Hematopoietic multipotent progenitor cell treated with erythropoietin and hydrocortisone succinate and interleukin-3 and kit ligand, for 15 days (in vitro differentiated cells): ENCODE data around the gene LRIG1.

ENCODE experiments used
- DNase-seq: peaks from one replicate; pipeline ENCODE4 v3.0.0-alpha.2; 2015; ENCODE audit warnings: low spot score

Gene LRIG1

DNA sequence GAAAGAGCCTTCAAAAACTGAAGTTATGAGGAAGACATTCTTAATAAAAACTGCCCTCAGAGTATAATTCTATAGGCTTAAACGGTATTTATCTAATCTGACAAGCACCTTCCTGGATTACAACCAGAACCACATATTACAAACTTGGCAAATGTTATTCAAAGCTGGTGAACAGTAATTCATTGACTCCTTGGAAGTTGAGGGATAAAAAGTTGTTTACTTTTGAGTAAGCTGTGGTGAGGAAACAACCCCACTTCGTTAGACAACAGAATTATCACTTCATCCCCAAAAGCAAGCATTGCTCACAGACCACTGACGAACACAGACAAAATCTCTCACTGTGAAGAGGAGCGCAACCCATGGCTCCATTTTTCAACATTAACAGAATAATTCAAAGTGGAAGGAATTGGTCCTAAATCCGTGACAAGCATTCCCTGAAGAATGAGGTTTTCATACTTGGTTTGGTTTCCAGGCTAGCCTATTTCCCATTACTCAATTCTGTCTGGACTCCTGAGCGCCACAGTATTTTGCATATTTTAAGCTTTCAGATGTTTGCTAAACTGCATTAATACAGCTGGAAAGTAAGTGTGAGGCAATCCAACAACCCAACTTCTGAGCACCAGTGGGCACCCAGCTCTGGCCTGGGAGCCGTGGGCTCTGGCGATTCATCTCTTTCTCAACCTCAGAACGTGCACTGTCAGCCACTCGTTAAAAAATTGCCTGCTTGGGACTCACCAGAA, 32.7 kb downstream of the LRIG1 start:
- no peak for DNase-seq

DNA sequence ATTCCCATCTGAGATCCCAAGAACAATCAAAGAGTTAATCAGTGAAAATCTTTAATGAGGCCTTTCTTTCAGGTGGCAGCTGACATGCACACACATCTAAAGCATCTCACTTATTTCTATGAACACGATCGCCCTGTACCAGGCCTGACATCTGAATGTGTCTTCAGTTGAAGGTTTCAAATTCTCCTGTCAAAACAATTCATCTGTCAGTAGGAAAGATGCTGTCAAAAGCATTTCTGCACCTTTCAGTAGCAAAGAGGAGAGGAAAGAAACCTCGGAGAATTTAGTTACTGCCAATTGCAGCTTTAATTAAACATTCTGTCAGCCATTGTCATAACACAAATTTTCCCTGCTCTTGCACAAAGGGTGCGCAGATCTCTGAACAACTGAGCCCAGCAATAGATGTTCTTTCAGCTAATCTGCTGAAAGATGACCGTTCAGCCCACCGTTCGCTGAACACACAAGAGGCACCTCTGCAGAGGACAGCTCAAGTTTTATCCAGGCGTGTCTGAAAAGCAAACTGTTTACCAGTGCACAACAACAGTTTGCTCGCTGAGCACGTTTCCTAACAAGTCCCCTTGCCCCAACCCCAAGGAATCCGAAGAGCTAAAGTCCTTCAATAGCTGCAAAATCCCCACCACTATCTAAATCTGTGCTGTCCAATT, 34.1 kb downstream of the LRIG1 start:
- no peak for DNase-seq

DNA sequence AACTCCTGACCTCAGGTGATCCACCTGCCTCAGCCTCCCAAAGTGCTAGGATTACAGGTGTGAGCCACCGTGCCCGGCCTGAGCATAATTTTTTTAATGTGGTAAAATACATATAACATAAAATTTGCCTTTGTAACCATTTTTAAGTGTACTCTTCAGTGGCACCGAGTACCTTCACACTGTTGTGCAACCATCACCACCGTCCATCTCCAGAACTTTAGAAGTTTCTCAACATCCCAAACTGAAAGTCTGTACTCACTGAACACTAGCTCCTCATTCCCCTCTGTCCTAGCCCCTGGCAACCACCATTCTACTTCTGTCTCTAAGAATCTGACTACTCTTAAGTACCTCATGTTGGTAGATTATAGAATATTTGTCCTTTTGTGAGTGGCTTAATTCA, 35.2 kb downstream of the LRIG1 start:
- DNase-seq = no peak

DNA sequence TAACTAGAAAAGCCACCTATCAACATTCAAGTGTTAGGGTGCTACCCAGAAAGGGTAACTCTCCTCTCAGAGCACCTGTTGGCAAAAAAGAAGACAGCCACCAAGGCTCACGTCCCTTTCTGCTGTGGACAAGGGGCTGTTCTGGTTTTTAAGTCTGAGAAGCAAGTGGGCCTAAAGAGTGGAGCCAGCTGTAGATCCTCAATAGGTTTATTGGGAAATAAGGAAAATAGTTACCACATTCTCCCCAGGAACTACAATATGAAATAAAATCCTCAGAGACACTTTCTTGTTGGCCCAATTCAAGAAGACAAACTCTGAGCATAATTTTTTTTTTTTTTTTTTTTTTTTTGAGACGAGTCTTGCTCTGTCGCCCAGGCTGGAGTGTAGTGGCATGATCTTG, 35.8 kb downstream of the LRIG1 start:
- no peak for DNase-seq

DNA sequence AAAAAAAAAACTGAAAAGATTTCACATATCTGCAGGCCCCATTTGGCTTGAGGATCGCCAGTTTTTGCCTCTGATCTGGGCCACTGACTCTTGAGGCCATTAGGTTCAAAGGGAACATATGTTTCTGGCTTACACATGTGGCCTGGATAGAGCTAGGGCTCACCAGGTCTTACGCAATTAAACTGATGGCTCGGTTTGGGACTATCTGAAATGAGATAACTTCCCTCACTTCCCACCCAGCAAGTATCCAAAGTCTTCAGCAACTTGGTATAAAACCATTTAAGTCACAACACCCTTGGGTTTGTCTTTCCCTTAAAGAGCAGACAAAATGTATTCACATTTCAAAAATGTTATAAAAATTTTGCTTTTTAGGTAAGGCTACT, 36.3 kb downstream of the LRIG1 start:
- DNase-seq = no peak

DNA sequence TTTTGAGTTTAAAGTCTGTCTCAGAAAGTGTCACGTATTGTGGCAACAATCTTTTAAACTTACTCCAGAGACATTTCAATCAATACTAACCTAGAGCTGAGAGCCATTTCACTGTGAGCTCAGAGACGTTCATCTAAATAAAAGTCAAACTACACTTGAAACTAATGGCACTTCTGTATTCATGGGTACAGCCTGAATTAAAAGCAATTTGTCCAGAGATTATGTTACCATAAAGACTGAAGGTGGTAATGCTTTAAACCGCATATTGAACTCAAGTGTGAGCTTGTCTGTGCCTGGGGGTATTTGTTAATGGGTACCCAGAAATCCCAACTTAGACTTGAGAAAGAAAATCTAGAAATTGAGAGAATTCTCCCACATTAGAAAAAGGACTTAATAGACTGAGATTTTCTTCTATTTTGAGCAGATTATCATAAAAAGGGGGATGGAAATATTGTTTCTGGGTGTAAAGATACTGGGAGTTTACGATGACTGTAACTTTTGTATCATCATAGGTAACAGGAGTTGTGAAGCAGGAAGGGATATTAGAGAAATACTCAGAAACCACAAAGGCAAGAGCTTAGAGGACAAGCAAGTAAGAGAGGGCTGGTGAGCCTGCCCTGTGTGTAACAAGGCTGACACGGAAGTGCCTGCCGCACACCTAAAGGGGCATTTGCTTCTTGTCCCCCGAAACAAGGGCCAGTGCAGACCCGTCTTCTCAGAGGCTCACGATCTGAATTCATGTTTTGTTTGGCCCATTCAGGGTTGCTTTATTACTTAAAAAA, 36.9 kb downstream of the LRIG1 start:
- DNase-seq = no peak

DNA sequence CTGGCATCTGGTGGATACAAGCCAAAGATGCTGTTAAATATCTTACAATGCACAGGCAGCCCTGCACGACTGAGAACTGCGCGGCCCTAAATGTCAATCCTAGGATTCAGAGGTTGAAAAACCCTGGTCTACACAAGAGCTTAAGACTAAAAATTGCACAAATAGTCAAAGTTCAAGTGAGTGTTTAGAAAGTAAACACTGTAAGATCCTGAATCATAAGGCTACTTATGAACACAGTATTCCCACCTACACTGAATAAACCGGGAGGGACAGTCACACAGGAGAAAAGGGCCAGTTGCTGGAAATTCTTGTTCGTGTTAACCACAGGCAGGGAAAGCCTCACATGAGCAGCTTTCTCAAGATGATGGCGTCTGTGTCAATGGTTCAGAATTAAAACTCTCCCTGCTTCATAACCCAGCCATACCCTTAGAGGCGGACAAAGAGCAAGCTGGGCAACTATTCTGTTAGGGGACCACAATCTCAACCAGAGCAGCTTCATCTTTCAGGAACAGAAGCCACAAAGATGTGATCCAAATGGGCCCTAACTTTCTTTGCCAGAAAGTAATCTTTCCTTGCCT, 37.7 kb downstream of the LRIG1 start:
- no peak for DNase-seq

DNA sequence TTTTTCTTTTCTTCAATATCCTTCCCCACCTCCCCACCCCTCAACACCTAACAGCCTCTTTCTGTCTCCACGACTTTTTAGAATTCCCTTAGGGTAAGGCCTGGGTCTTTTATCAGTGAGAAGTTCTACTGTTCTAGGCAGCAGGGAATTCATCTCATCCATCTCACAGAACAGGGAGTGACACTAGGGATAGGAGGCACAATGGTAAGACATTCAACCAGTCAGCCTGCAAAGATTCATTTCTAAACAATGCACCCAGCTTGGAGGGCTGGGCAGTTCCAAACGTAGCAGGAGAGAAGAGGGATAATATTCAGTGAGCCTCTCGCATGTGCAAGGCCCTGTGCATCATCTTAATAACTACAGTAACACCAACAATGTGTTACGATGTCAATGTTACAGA, 43.6 kb downstream of the LRIG1 start:
- DNase-seq = no peak

DNA sequence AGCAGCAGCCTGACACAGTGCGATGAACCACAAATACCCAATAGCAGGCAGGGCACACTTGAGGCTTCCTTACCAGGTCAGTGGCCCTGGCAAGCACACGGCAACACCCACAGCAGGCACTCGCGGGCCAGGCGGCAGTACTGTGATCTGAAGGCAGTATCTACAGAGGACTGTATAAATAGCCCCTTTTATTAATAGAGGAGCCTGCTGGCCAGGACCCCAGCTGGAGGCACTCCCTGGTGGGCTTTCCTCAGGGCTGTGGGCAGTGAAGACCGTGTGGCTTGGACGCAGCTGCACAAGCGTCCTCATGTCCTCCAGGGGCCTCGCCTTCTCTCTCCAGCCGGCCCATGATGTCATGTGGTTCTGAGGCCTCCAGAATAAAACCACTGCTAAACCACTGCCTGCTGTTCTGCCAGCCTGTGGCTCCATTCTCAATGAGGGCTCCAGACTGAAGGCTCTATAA, 44.1 kb downstream of the LRIG1 start:
- DNase-seq = no peak

DNA sequence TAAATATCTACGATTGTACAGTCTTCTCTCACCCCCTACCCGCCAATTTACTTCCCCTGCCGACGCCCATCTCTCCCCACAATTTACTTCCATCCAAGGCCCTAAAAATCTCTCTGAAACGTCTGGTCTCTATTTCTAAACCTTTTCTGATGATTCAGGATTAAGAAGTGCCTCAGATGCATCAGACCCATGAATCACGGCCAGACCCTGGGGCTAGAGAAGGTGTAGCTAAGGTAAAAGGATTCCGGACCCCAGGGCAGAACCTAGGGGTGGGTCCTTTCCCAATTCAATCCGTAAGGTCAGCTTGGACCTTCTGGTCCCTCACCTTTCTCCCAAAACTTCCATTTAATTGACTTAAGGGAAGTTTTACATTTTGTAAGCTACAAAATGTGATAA, 46.4 kb downstream of the LRIG1 start:
- no peak for DNase-seq

DNA sequence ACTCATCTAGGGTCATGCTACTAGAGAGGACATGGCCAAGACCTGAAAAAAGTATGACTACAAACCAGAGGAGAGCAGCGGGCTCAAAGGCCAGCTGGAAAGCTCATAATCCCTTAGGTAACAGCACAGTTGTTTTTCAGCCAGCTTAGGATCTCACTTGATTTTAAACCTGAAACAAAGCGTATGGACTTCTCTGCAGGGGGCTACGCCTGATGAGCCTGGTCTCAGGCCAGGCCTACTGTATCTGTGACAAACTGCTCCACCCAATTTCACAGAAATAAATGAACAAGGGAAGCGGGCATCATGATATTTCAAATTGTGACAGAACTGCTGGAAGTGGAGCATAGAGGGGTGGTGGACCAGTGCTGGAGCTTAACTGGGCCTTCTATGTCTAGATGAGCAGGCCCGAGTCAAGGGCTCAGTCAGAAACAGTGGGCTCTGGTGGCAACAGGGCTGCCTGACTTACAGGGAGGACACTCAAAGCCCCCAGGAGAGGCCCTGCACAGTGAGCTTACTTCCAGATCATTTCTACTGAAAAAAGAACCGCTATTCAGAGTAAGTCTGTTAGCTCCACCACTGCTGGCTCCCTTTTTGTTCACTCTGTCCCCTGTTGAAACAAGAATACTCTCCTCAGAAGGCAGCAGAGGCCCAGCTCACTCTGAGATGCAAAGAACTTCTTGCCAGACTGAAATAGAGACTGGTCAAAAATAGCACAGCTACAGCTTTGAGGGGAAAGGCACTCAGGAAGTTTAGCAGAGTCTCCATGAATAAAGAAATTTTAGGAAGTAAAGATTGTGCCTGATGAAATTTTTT, 47.0 kb downstream of the LRIG1 start:
- DNase-seq = no peak

DNA sequence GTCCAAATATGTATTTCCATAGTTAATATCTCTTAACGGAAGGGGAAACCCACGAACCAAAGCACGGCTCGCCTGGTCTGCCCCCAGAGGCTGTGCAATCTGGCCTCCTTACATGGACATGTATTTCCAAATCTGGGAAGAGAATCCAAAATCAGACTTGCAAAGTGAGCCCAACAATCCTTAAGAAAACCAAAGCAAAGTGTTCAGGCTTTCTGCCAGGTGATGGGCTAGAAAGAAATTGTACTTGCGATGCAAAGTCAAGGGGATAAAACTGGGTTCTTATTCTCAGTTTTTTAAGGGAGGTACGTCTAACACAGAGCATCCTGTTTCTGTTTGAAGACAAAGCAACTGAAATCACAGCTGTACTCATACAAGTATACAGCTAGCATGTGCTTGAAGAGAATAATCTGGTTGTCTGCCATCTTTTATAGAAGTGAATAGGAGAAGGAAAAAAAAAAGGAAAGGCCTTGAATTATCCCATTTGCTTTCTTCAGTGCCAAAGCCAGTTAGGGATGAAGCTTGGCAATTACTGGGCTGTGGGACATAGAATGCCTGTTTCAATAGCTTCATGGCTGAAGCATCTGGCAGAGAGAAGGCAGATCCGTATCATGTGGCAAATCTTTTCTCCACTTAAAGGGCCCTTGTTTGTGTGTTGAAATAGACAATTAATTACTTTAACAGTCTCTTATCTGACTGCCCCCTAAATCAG, 48.4 kb downstream of the LRIG1 start:
- no peak for DNase-seq

DNA sequence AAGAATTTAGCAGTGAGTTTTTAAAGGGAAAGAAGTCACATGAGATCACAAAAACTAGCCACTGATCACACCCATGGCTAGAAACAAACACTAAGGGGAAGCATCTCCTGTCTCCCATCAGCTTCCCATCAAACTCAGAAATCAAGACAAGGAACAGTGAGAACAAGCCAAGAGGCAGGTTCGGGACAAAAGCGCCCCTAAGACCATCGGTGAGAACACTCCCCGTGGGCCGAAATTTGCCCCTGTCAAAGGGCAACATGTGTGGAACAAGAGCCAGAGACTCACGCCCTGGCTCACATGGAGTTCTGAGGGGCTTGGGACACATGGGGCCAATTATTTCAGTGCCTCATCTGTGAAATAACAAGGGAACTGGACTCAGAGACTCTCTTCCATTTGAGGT, 49.1 kb downstream of the LRIG1 start:
- no peak for DNase-seq

DNA sequence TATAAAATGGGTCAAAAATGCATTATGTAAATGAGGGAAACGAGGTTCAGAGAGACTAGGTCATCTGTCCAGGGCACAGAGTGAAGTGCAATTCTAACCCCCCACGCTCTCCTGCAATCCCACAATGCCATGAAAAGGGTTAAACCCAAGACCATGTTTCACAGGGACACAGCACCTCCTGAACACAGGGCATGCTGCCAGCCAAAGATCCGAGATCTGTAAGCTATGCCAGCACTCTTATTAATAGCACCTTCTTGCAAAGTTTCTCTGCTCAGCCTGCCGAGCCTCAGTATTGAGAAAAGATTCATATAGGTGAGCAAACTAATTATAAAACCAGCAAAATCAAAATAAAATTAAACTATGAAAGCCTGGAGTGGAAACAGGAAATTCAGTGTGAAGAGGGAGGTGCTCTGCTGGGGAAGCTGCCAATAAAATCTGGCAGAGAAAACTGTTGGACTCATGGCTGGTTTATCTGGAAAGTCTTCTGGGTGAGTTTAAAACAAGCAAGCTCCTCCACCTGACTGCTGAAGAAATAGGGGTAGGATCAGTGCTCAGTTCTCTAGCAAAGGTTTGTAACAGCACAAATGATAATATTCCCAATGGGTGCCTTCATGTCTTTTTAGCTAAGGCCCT, 50.3 kb downstream of the LRIG1 start:
- DNase-seq = no peak

DNA sequence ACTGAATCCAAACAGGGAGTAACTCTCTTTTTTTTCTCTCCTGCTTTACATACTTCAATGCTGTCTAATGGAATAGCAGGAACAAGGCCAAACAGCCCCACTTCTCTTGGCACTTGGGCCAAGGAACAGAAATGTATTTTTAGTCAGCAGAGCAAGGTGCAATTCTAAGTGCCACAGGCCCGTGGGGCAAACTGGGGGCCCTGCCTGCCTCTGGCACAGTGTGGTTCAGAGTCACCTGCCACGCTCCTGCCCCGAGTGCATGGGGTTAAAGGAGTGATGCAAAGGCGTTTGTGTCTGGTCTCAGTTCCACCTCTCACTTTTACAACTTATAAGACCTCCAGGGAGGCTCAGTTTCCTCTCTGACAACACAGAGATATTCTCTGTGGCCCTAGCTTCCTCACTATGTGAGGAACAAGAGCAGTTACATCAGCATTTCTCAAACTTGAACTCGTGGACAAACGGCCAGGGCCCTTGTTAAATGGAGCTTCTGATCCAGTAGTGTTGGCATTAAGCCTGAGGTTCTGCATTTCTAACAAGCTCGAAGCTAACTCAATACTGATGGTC, 51.3 kb downstream of the LRIG1 start:
- no peak for DNase-seq

DNA sequence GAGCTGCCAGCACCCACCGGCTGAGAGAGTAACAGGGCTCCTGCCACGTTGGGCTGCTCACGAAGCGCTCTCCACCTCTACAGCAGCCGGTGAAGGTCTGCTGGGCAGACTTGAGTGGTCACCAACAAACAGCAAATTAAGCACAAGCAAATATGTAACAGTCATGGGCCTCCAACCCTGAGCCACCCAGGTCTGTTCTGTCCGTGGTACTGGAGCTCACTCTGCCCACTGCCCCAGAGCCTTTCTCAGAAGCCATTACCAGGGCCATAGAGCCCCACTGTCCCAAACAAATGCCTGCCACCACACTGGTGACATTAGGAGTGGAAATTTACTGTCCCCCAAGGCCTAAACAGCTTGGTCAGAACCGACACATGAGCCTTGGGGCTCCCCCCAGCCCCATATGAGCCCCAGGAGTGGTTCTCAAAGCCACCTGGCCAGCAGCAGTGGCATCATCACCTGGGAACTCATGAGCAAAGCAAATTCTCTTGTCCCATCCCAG, 56.6 kb downstream of the LRIG1 start:
- no peak for DNase-seq

DNA sequence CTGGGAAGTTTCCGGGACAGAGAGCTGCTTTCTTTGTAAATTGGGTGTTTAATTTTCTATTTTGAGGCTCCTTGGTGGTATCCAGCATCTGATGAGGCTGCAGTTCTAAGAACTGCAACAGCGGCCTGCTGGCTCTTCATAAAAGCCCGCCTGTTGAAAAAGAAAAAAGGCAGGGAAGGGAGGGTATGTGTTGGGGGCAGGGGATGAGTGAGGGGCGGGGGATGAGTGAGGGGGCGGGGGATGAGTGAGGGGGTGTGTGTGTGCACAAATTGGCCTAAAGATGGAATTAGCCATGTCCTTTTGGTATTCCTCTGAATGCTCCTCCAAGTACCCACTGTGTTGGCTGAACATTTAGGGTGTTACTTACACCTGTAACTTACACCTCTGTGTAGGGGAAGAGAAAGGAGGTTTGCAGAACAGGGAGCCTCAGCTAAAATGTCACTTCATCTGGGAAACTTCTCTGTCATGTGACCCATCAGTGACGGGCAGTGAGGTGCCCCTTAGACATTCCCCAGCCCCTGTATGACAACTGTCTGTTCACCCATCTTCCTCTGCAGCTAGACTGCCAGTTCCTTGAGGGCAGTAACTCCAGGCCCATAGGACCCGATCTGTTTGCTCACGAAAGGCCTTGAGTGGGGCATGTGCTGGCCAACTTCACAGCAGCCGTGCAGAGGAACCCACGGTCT, 57.6 kb downstream of the LRIG1 start:
- no peak for DNase-seq

DNA sequence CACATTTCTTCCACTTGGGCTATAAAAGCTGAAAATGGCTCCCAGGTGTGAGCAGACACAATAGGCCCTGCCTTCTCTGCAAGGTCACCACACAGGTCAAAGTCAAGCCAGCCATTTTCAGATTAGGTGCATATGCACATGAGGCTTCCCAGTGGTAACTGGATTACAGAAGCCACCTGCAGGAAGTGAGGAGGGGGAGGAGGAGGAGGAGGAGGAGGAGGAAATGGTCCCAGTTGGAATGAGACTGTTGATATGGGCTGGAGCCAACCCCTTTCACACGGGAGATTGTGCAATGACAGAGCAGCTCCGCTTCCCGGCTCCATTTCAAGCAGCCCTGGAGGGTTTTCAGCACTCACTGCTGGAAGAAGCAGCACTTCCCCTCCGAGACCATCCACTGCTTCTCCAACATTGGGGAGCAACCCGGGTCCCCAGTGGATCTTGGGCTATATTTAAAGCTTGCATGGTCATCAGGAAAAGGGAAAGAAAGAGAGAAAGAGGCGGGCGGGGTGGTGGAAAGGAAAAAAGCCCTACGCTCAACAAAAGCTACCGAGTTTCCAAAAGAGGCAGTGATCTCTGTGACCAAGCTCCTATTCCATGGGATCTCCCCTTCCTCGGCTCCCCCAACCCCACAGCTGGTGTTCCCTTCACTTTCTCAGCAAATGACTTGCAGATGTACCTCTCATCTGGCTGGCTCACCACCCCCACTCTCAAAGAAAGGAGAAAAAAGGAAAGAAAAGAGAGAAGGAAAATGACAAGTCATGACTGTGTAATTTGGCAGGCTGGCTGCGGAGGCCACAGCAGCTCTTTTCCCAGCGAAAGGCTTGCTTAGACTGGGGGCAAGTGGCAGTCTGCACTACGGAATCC, 58.3 kb downstream of the LRIG1 start:
- no peak for DNase-seq

DNA sequence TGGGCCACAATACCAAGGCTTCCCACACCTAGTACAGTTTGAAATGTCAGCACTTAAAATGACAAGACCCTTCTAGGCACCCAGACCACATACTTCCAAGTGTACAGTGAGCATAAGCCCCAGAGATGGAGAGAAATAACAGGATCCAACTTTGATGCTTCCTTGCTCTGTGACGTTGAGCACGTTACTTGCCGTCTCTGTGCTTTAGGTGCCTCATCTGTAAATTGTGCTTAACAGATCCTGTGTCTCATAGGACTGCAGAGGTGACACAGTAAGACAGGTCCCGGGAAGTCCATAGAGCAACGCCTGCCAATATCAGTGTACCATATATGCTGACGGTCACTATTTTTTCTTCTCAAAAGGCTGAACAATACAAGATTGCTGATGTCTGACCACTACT, 59.1 kb downstream of the LRIG1 start:
- no peak for DNase-seq
